Measurements from ENCODE around the gene CENPT. TPM values are rescaled to one million over a fixed set of nuclear protein-coding genes. Genes with fewer than 3 reads are reported as not detected.
"Not testable (repeated sequence)": the region's sequence is repeated elsewhere in the genome, so short reads cannot be mapped to it uniquely, and the experiment has no call there.

Gene CENPT
- total RNA-seq, 1 donor from 2014 or later, result 83.5 TPM

GRCh38 chr16:67841198-67841815 is 6.2 kb downstream of the CENPT start:
- Mint-ChIP-seq H3K36me3 (ENCODE audit: low read depth) (no peaks in the 10 kb centered on the region), H3K4me1 (peaks cover 42% of the 10 kb centered on the region), H3K27ac (ENCODE audit: unreplicated experiment) (peak overlapping the region; percentile 93), H3K27me3 (ENCODE audit: low read depth) (no peaks in the 10 kb centered on the region), H3K9me3 (no peaks in the 10 kb centered on the region), H3K4me3 (peak overlapping the region; percentile 97)
- no peak for DNase-seq (ENCODE audit: low read depth, low spot score)
- TF ChIP-seq CTCF (conservative IDR thresholded peaks at IDR 0.05), result no peak

- peak overlapping the region; percentile 52 for H3K4me3 Mint-ChIP-seq
- no peaks in the 10 kb centered on the region for H3K36me3 Mint-ChIP-seq (ENCODE audit: low read depth)
- H3K27ac Mint-ChIP-seq (ENCODE audit: unreplicated experiment), result no peak overlapping the region
- DNase-seq (ENCODE audit: low read depth, low spot score), result no peak
- H3K4me1 Mint-ChIP-seq, result peaks cover 19% of the 10 kb centered on the region
- no peaks in the 10 kb centered on the region for H3K9me3 Mint-ChIP-seq
- no peak for TF ChIP-seq CTCF (conservative IDR thresholded peaks at IDR 0.05)
- H3K27me3 Mint-ChIP-seq (ENCODE audit: low read depth), result no peaks in the 10 kb centered on the region
These were observed 9.7 kb downstream of the CENPT start for GRCh38 chr16:67837811-67838210.

GRCh38 chr16:67837190-67837589 is 10.3 kb downstream of the CENPT start:
- not testable (repeated sequence) for H3K36me3 Mint-ChIP-seq (ENCODE audit: low read depth); H3K9me3 Mint-ChIP-seq
- H3K4me1 Mint-ChIP-seq, result peaks cover 23% of the 10 kb centered on the region

GRCh38 chr16:67834242-67834614 is 13.3 kb downstream of the CENPT start:
- peak overlapping the region; percentile 91 for H3K4me3 Mint-ChIP-seq
- DNase-seq (ENCODE audit: low read depth, low spot score), result no peak

More at GRCh38 chr16:67837190-67837589, 10.3 kb downstream of the CENPT start:
- H3K27me3 Mint-ChIP-seq (ENCODE audit: low read depth); H3K4me3 Mint-ChIP-seq; DNase-seq (ENCODE audit: low read depth, low spot score); H3K27ac Mint-ChIP-seq (ENCODE audit: unreplicated experiment): not testable (repeated sequence)

GRCh38 chr16:67833415-67834241 is 13.9 kb downstream of the CENPT start:
- peak overlapping the region; percentile 28 for H3K27ac Mint-ChIP-seq (ENCODE audit: unreplicated experiment)

More at GRCh38 chr16:67834242-67834614, 13.3 kb downstream of the CENPT start:
- no peaks in the 10 kb centered on the region for H3K27me3 Mint-ChIP-seq (ENCODE audit: low read depth)
- no peaks in the 10 kb centered on the region for H3K9me3 Mint-ChIP-seq
- peak overlapping the region; percentile 28 for H3K27ac Mint-ChIP-seq (ENCODE audit: unreplicated experiment)
- no peaks in the 10 kb centered on the region for H3K36me3 Mint-ChIP-seq (ENCODE audit: low read depth)
- peaks cover 15% of the 10 kb centered on the region for H3K4me1 Mint-ChIP-seq
- no peak for TF ChIP-seq CTCF (conservative IDR thresholded peaks at IDR 0.05)

More at GRCh38 chr16:67833415-67834241, 13.9 kb downstream of the CENPT start:
- Mint-ChIP-seq H3K4me3 (peak overlapping the region; percentile 91), H3K36me3 (ENCODE audit: low read depth) (no peaks in the 10 kb centered on the region), H3K27me3 (ENCODE audit: low read depth) (no peaks in the 10 kb centered on the region), H3K9me3 (no peaks in the 10 kb centered on the region), H3K4me1 (peaks cover 15% of the 10 kb centered on the region)
- no peak for TF ChIP-seq CTCF (conservative IDR thresholded peaks at IDR 0.05)
- DNase-seq (ENCODE audit: low read depth, low spot score), result peak; percentile 94

Measured in neural crest cell (in vitro differentiated cells).